K562 (cell line): Measurements from ENCODE around the gene MFAP3L. TPM values are rescaled to one million over a fixed set of nuclear protein-coding genes. Genes with fewer than 3 reads are reported as not detected.

Experiments
- ATAC-seq: fragments of 200-7000 bp; cut with Tn5 transposase; 3 replicates; pipeline ENCODE4 v1.9.1; 2020; ENCODE audit warnings: moderate library complexity
- BruUV-seq: library from RNA; stranded (reverse); fragments of 400-500 nt; replicated peaks from 2 replicates; lab custom pipeline; 2021; lab: Mats Ljungman, UMichigan
- CTCF ChIA-PET: fragments of 300-600 bp; formaldehyde crosslinking; extraction: SDS; loops from one replicate; lab custom pipeline; 2021; ENCODE audit warnings: low intra/inter-chr PET ratio; lab: Yijun Ruan, JAX
- POLR2A ChIA-PET: fragments of 300-600, 350-650 bp; sonication (Branson Sonifier 250); formaldehyde crosslinking; extraction: SDS; loops from one replicate; lab custom pipeline; 2021; ENCODE audit warnings: antibody characterized with exemption, inconsistent platforms; lab: Yijun Ruan, JAX
- DNase-seq, 4 experiments: peaks; one replicate each; pipeline versions ENCODE4 v3.0.0 to v3.0.0-alpha.2; 2011 to 2018; ENCODE audit warnings: low spot score in 3 of 4, mixed read lengths in 3 of 4; ENCODE audit errors: extremely low read depth in 1 of 4
- FAIRE-seq: peaks from 2 replicates; lab custom pipeline; 2011; peaks lifted over from hg19 to GRCh38; lab: Jason Lieb, UNC
- H2AFZ ChIP-seq: 2 replicates; pipeline ENCODE4 v1.6.0; 2011; ENCODE audit warnings: low read depth, low read length, control low read depth, inconsistent platforms
- H3K27ac ChIP-seq: fragments of 200-600 bp; 3 replicates; pipeline ENCODE4 v1.8.0; 2011; ENCODE audit warnings: low read depth, mild to moderate bottlenecking, control low read depth, inconsistent platforms, low read length, moderate library complexity, mixed read lengths; ENCODE audit errors: extremely low read depth
- H3K27me3 ChIP-seq, 2 experiments: fragments of 300-600 bp in 1 of 2; 2 replicates in 1 of 2; 3 replicates in 1 of 2; pipeline versions ENCODE4 v1.6.0 to v1.8.0; 2011; ENCODE audit warnings: inconsistent platforms in 2 of 2, low read length in 2 of 2, mild to moderate bottlenecking in 1 of 2, mixed read lengths in 1 of 2, moderate library complexity in 1 of 2; ENCODE audit not compliant: control insufficient read depth in 2 of 2, insufficient read depth in 2 of 2
- H3K36me3 ChIP-seq: fragments of 300-600 bp; 3 replicates; pipeline ENCODE4 v1.8.0; 2011; ENCODE audit warnings: mild to moderate bottlenecking, low read length, inconsistent platforms; ENCODE audit not compliant: control insufficient read depth, insufficient read depth
- H3K4me1 ChIP-seq, 2 experiments: fragments of 200-600 bp in 1 of 2; replicated peaks in 1 of 2; 2 replicates in 1 of 2; 3 replicates in 1 of 2; pipeline versions ENCODE4 v1.5.1 to v1.8.0; 2011; ENCODE audit warnings: inconsistent platforms in 2 of 2, low read length in 2 of 2, mild to moderate bottlenecking in 1 of 2, mixed read lengths in 1 of 2, moderate library complexity in 1 of 2; ENCODE audit not compliant: control insufficient read depth in 2 of 2, insufficient read depth in 2 of 2
- H3K4me2 ChIP-seq: 2 replicates; pipeline ENCODE4 v1.6.1; 2011; ENCODE audit warnings: low read length, control low read depth, inconsistent platforms, mixed read lengths; ENCODE audit not compliant: insufficient read depth
- H3K4me3 ChIP-seq: fragments of 200-600 bp; sonication (generic), shearing (Covaris generic); 2 replicates; pipeline ENCODE4 v1.5.1; 2016; ENCODE audit warnings: control low read depth, inconsistent platforms
- H3K79me2 ChIP-seq: fragments of 200-600 bp; 3 replicates; pipeline ENCODE4 v1.8.0; 2011; ENCODE audit warnings: low read length, inconsistent platforms; ENCODE audit not compliant: control insufficient read depth, insufficient read depth
- H3K9ac ChIP-seq, 2 experiments: 2 replicates each; pipeline versions ENCODE4 v1.6.0 to v1.6.1; 2011; ENCODE audit warnings: low read depth in 2 of 2, low read length in 2 of 2, control low read depth in 1 of 2, inconsistent platforms in 1 of 2, mild to moderate bottlenecking in 1 of 2, mixed read lengths in 1 of 2; ENCODE audit not compliant: insufficient read depth in 1 of 2
- H3K9me1 ChIP-seq: one replicate; pipeline ENCODE4 v1.6.0; 2011; ENCODE audit warnings: inconsistent platforms, mild to moderate bottlenecking, low read length, moderate library complexity; ENCODE audit not compliant: control insufficient read depth, insufficient read depth
- H3K9me3 ChIP-seq: replicated peaks from 2 replicates; pipeline ENCODE4 v1.5.1; 2011; ENCODE audit warnings: low read depth, low read length, inconsistent platforms; ENCODE audit not compliant: control insufficient read depth, insufficient read depth
- H4K20me1 ChIP-seq: replicated peaks from 2 replicates; pipeline ENCODE4 v1.6.1; 2011; ENCODE audit warnings: low read length, inconsistent platforms, mixed read lengths; ENCODE audit not compliant: control insufficient read depth, insufficient read depth
- CREB3L1 ChIP-seq: fragments of 450-650 bp; IDR thresholded peaks from 2 replicates; pipeline ENCODE4 v1.6.1; 2014; ENCODE audit warnings: low read depth, mild to moderate bottlenecking, moderate library complexity, borderline replicate concordance
- CREB5 ChIP-seq: fragments of 250-450 bp; sonication (Bioruptor Pico); IDR thresholded peaks from 2 replicates; pipeline ENCODE4 v1.5.0; 2020; ENCODE audit warnings: mild to moderate bottlenecking
- CUX1 ChIP-seq: fragments of 200-800 bp; sonication (Bioruptor generic); IDR thresholded peaks from 2 replicates; pipeline ENCODE4 v1.6.1; 2016; ENCODE audit warnings: missing genetic modification characterization, missing compliant biosample characterization
- FOXJ2 ChIP-seq: fragments of 200-800 bp; sonication (Bioruptor generic); IDR thresholded peaks from 2 replicates; pipeline ENCODE4 v1.6.1; 2016; ENCODE audit warnings: missing genetic modification characterization, missing compliant biosample characterization
- KLF13 ChIP-seq: fragments of 450-650 bp; IDR thresholded peaks from 2 replicates; pipeline ENCODE4 v1.6.1; 2016; ENCODE audit warnings: missing genetic modification characterization, low read depth, mild to moderate bottlenecking, missing compliant biosample characterization, moderate library complexity, borderline replicate concordance
- MLX ChIP-seq, 2 experiments: fragments of 450-650 bp in 1 of 2; sonication (generic) in 1 of 2; formaldehyde crosslinking; conservative IDR thresholded peaks; 2 replicates each; pipeline versions ENCODE4 v1.4.0 to v1.8.1; 2020 to 2022; ENCODE audit warnings: mild to moderate bottlenecking in 1 of 2, missing genetic modification reagents in 1 of 2
- NCOA2 ChIP-seq, 2 experiments: fragments of 450-650 bp; IDR thresholded peaks; 2 replicates each; pipeline ENCODE4 v1.6.1; 2018; ENCODE audit warnings: mild to moderate bottlenecking in 2 of 2, moderate library complexity in 1 of 2; ENCODE audit not compliant: partially characterized antibody in 2 of 2
- TCF7L2 ChIP-seq: fragments of 150-350 bp; IDR thresholded peaks from 2 replicates; pipeline ENCODE4 v1.6.1; 2016; ENCODE audit warnings: low read depth, mild to moderate bottlenecking, low read length, moderate library complexity
- ZFP30 ChIP-seq: fragments of 250-450 bp; sonication (Bioruptor Pico); IDR thresholded peaks from 2 replicates; pipeline ENCODE4 v1.8.0; 2022; ENCODE audit warnings: moderate library complexity, mild to moderate bottlenecking, inconsistent platforms, borderline replicate concordance
- ZNF174 ChIP-seq: fragments of 250-450 bp; sonication (Bioruptor Pico); IDR thresholded peaks from 2 replicates; pipeline ENCODE4 v1.4.0; 2020; ENCODE audit warnings: mild to moderate bottlenecking
- ZNF3 ChIP-seq: fragments of 250-450 bp; sonication (Bioruptor Pico); IDR thresholded peaks from 2 replicates; pipeline ENCODE4 v1.5.0; 2021; ENCODE audit warnings: mild to moderate bottlenecking, moderate library complexity
- ZNF384 ChIP-seq: IDR thresholded peaks from 2 replicates; pipeline ENCODE4 v1.6.1; 2012; ENCODE audit warnings: low read depth, low read length, improper control_type of control experiment
- WGBS: fragments of 100-300 bp; shearing (Covaris generic); methylation state at CpG from one replicate; pipeline ENCODE4 v1.1.6; 2016; ENCODE audit warnings: low coverage, mixed read lengths; ENCODE audit not compliant: insufficient coverage; ENCODE audit errors: missing lambda C conversion rate; 5-methylcytosine and 5-hydroxymethylcytosine counted together
- in situ Hi-C: fragments of 300-500 bp; cut with MboI; formaldehyde crosslinking; loops from 4 replicates; pipeline ENCODE4 v1.15.0; 2018; ENCODE audit warnings: inconsistent platforms, mixed read lengths
- intact Hi-C: fragments of 100-400 bp; cut with micrococcal nuclease; formaldehyde crosslinking; loops from 2 replicates; pipeline ENCODE4 v1.14.2; 2022
- polyA plus RNA-seq, 8 experiments: library from polyadenylated mRNA; depleted of rRNA in 4 of 8; stranded (reverse) in 5 of 8; unstranded in 3 of 8; fragments of >200 nt; fragmentation: Nextera tagmentation in 2 of 8; fragmentation: Illumina TruSeq in 1 of 8; extraction: Ambion mirVana in 2 of 8; extraction: Trizol in 1 of 8; gene quantifications; 2 replicates each; pipeline versions ENCODE4 v1.2.1 to v1.2.3, GENCODE V29; 2011 to 2014; ENCODE audit warnings: inconsistent platforms in 1 of 8, missing spikeins in 1 of 8
- total RNA-seq, 7 experiments: library from RNA; depleted of rRNA in 6 of 7; stranded (reverse); fragments of >200 nt in 6 of 7; fragmentation: Illumina TruSeq in 2 of 7; extraction: Trizol in 2 of 7; gene quantifications; 2 replicates each; pipeline versions ENCODE4 v1.2.1 to v1.2.3, GENCODE V29; 2011 to 2021; ENCODE audit warnings: low replicate concordance in 1 of 7

The MFAP3L gene
- total and polyA plus RNA-seq, 9 of the 15 experiments (the other 6 are each of a cell fraction or from before 2014, with no cell fraction given) = 0.06 to 0.25 (median 0.20) TPM; not detected in 3

- Histone ChIP-seq H3K27ac (no peak overlapping the region), H3K9ac (no peak overlapping the region), H2AFZ (no peak overlapping the region), H3K4me1 (no peaks in the 10 kb centered on the region), H3K36me3 (no peaks in the 10 kb centered on the region), H4K20me1 (no peaks in the 10 kb centered on the region), H3K4me2 (no peak overlapping the region), H3K79me2 (no peaks in the 10 kb centered on the region), H3K27me3 (peaks cover 0 to 8% of the 10 kb centered on the region in 2 experiments; a peak in 3 of 5 replicates), H3K9me3 (no peaks in the 10 kb centered on the region), H3K9me1 (no peaks in the 10 kb centered on the region), H3K4me3 (no peak overlapping the region)
- intact Hi-C loops (no loop called here), in situ Hi-C loops (no loop called here)
- no TSS peak for BruUV-seq
- POLR2A ChIA-PET = no interaction called here
- CTCF ChIA-PET = no interaction called here
- FAIRE-seq = no peak
- 0% methylated on average over 1 of the region's 1 CpG for WGBS
- no peak for ATAC-seq
- DNase-seq = no peak
- no peak for TF ChIP-seq ZNF3 (CRISPR knock-in tag)
- no peak for TF ChIP-seq TCF7L2
- TF ChIP-seq CUX1 = no peak
- no peak for TF ChIP-seq ZFP30 (CRISPR knock-in tag)
- no peak for TF ChIP-seq MLX (CRISPR knock-in tag; conservative IDR thresholded peaks at IDR 0.05)
- TF ChIP-seq ZNF174 = no peak
- no peak for TF ChIP-seq FOXJ2 (tag)
- no peak for TF ChIP-seq CREB5
- no peak for TF ChIP-seq KLF13
- no peak for TF ChIP-seq CREB3L1
- no peak for TF ChIP-seq NCOA2 (IDR thresholded peaks at IDR 0.05; ENCODE audit: partially characterized antibody in 2 of 2)
- TF ChIP-seq ZNF384 = no peak
These were observed 49.2 kb downstream of the MFAP3L start for GRCh38 chr4:169976951-169977350.
